NCI-H774 (cell line): Measurements from ENCODE around the gene BCL2L1.
"Not testable (repeated sequence)": the region's sequence is repeated elsewhere in the genome, so short reads cannot be mapped to it uniquely, and the experiment has no call there.

Source experiments
- DNase-seq: peaks from one replicate; lab custom pipeline; 2025; lab: John Stamatoyannopoulos, UW

The BCL2L1 gene

GRCh38 chr20:31722257-31723068, at the start of gene BCL2L1:
Gene BCL2L1 (minus strand): TSS chr20:31722868. CDS start chr20:31722218, 650 bp downstream.
- DNase-seq: peak; percentile 65

- no peak for DNase-seq
Measured at GRCh38 chr20:31770243-31770642, 47.6 kb upstream of the BCL2L1 start.

- no peak for DNase-seq
Measured at GRCh38 chr20:31769681-31770080, 47.0 kb upstream of the BCL2L1 start.

GRCh38 chr20:31767805-31768204, 45.1 kb upstream of the BCL2L1 start:
- no peak for DNase-seq

GRCh38 chr20:31764641-31765305, 42.1 kb upstream of the BCL2L1 start:
- no peak for DNase-seq

GRCh38 chr20:31760519-31761240, 38.0 kb upstream of the BCL2L1 start:
- DNase-seq: no peak

GRCh38 chr20:31759836-31760518, 37.3 kb upstream of the BCL2L1 start:
- no peak for DNase-seq

- DNase-seq: no peak
Measured at GRCh38 chr20:31758991-31759390, 36.3 kb upstream of the BCL2L1 start.

GRCh38 chr20:31758521-31758920, 35.9 kb upstream of the BCL2L1 start:
- no peak for DNase-seq

GRCh38 chr20:31757254-31757653, 34.6 kb upstream of the BCL2L1 start:
- no peak for DNase-seq

GRCh38 chr20:31751126-31751525, 28.5 kb upstream of the BCL2L1 start:
- no peak for DNase-seq

GRCh38 chr20:31749223-31749622, 26.6 kb upstream of the BCL2L1 start:
- DNase-seq: no peak

- DNase-seq: no peak
Measured at GRCh38 chr20:31747640-31748039, 25.0 kb upstream of the BCL2L1 start.

- not testable (repeated sequence) for DNase-seq
Measured at GRCh38 chr20:31747028-31747427, 24.4 kb upstream of the BCL2L1 start.

GRCh38 chr20:31746068-31746878, 23.6 kb upstream of the BCL2L1 start:
- no peak for DNase-seq

- no peak for DNase-seq
Measured at GRCh38 chr20:31740656-31741323, 18.1 kb upstream of the BCL2L1 start.

GRCh38 chr20:31740208-31740607, 17.5 kb upstream of the BCL2L1 start:
- DNase-seq: no peak

- DNase-seq: no peak
Measured at GRCh38 chr20:31739550-31739977, 16.9 kb upstream of the BCL2L1 start.

- DNase-seq: peak; percentile 97
Measured at GRCh38 chr20:31738729-31739549, 16.3 kb upstream of the BCL2L1 start, which contains the start of gene TPX2. Gene TPX2 (plus strand): TSS chr20:31739290. CDS start chr20:31757477, 18,187 bp downstream.

GRCh38 chr20:31731321-31731717, 8.7 kb upstream of the BCL2L1 start:
- DNase-seq: no peak
